GM12878 (cell line): ENCODE results near the gene GUCY2D. TPM values are rescaled to one million over a fixed set of nuclear protein-coding genes. Genes with fewer than 3 reads are reported as not detected.

Experiments used
- ATAC-seq: fragments of 200-7000 bp; cut with Tn5 transposase; 3 replicates; pipeline ENCODE4 v1.9.1; 2020; ENCODE audit warnings: mild to moderate bottlenecking, moderate library complexity
- BruUV-seq: library from RNA; stranded (reverse); fragments of 400-500 nt; replicated peaks from 2 replicates; lab custom pipeline; 2021; lab: Mats Ljungman, UMichigan
- CTCF ChIA-PET: fragments of 300-600 bp; sonication (Branson Sonifier 250); formaldehyde crosslinking; extraction: SDS; loops from one replicate; lab custom pipeline; 2021; ENCODE audit warnings: inconsistent platforms; lab: Yijun Ruan, JAX
- POLR2A ChIA-PET: fragments of 350-600 bp; formaldehyde crosslinking; extraction: SDS; loops from one replicate; lab custom pipeline; 2021; ENCODE audit warnings: inconsistent platforms; lab: Charles Lee
- RAD21 ChIA-PET: fragments of 300-600 bp; sonication (Branson Sonifier 250); formaldehyde crosslinking; loops from one replicate; lab custom pipeline; 2023; ENCODE audit warnings: antibody characterized with exemption; ENCODE audit not compliant: unreplicated experiment; lab: Charles Lee
- SMC1A ChIA-PET: fragments of 300-600 bp; sonication (Branson Sonifier 250); formaldehyde crosslinking; loops from one replicate; lab custom pipeline; 2023; ENCODE audit not compliant: unreplicated experiment, uncharacterized antibody; lab: Charles Lee
- DNase-seq: peaks from one replicate; pipeline ENCODE4 v3.0.0-alpha.2; 2011; ENCODE audit warnings: low read depth, low spot score
- FAIRE-seq: peaks from 3 replicates; lab custom pipeline; 2011; peaks lifted over from hg19 to GRCh38; lab: Jason Lieb, UNC
- H2AFZ ChIP-seq: 2 replicates; pipeline ENCODE4 v1.6.0; 2011; ENCODE audit warnings: low read depth, low read length, control low read depth; ENCODE audit not compliant: control insufficient read depth
- H3K27ac ChIP-seq: 2 replicates; pipeline ENCODE4 v1.5.1; 2011; ENCODE audit warnings: control low read depth; ENCODE audit not compliant: control insufficient read depth, insufficient read depth
- H3K27me3 ChIP-seq, 2 experiments: replicated peaks in 1 of 2; 2 replicates each; pipeline versions ENCODE4 v1.6.0 to v1.6.1; 2011; ENCODE audit warnings: low read length in 1 of 2; ENCODE audit not compliant: control insufficient read depth in 2 of 2, insufficient read depth in 2 of 2
- H3K36me3 ChIP-seq, 2 experiments: 2 replicates each; pipeline ENCODE4 v1.5.1; 2011; ENCODE audit warnings: low read length in 1 of 2; ENCODE audit not compliant: control insufficient read depth in 2 of 2, insufficient read depth in 2 of 2
- H3K4me1 ChIP-seq: 2 replicates; pipeline ENCODE4 v1.6.1; 2011; ENCODE audit warnings: mild to moderate bottlenecking, low read length, moderate library complexity, mixed read lengths; ENCODE audit not compliant: control insufficient read depth, insufficient read depth
- H3K4me2 ChIP-seq: 2 replicates; pipeline ENCODE4 v1.6.0; 2011; ENCODE audit warnings: control low read depth; ENCODE audit not compliant: control insufficient read depth, insufficient read depth
- H3K4me3 ChIP-seq: fragments of 200-600 bp; sonication (generic); 2 replicates; pipeline ENCODE4 v1.5.1; 2016
- H3K79me2 ChIP-seq: 2 replicates; pipeline ENCODE4 v1.6.0; 2011; ENCODE audit warnings: low read length; ENCODE audit not compliant: control insufficient read depth, insufficient read depth
- H3K9ac ChIP-seq: 2 replicates; pipeline ENCODE4 v1.8.0; 2011; ENCODE audit warnings: low read length, control low read depth, mixed read lengths; ENCODE audit not compliant: control insufficient read depth, insufficient read depth
- H3K9me3 ChIP-seq: replicated peaks from 3 replicates; pipeline ENCODE4 v1.5.1; 2011; ENCODE audit warnings: mild to moderate bottlenecking, low read length; ENCODE audit not compliant: control insufficient read depth, insufficient read depth
- H4K20me1 ChIP-seq: 2 replicates; pipeline ENCODE4 v1.6.0; 2011; ENCODE audit not compliant: control insufficient read depth, insufficient read depth
- ATF7 ChIP-seq: fragments of 450-650 bp; IDR thresholded peaks from 2 replicates; pipeline ENCODE4 v1.6.1; 2016; ENCODE audit warnings: low read depth, mild to moderate bottlenecking
- CEBPB ChIP-seq, 2 experiments: fragments of 150-350 bp in 1 of 2; IDR thresholded peaks; 2 replicates each; pipeline ENCODE4 v1.6.1; 2012 to 2014; ENCODE audit warnings: low read depth in 2 of 2, low read length in 2 of 2, borderline replicate concordance in 1 of 2, inconsistent platforms in 1 of 2
- CHD2 ChIP-seq: IDR thresholded peaks from 2 replicates; pipeline ENCODE4 v1.6.1; 2011; ENCODE audit warnings: low read depth, low read length, improper control_type of control experiment, borderline replicate concordance
- CHD4 ChIP-seq: fragments of 200-600 bp; sonication (generic); IDR thresholded peaks from 2 replicates; pipeline ENCODE4 v1.6.1; 2016; ENCODE audit warnings: mild to moderate bottlenecking
- CREB1 ChIP-seq: IDR thresholded peaks from 2 replicates; pipeline ENCODE4 v1.6.1; 2012; ENCODE audit warnings: low read depth, mild to moderate bottlenecking, inconsistent platforms
- DPF2 ChIP-seq: fragments of 450-650 bp; IDR thresholded peaks from 2 replicates; pipeline ENCODE4 v1.6.1; 2017; ENCODE audit warnings: mild to moderate bottlenecking
- EZH2 ChIP-seq: IDR thresholded peaks from 2 replicates; pipeline ENCODE4 v1.6.1; 2012; ENCODE audit warnings: low read depth, mild to moderate bottlenecking, control low read depth, inconsistent platforms, low read length, borderline replicate concordance; ENCODE audit not compliant: control insufficient read depth
- IKZF1 ChIP-seq: fragments of 450-650 bp; conservative IDR thresholded peaks from 2 replicates; pipeline ENCODE4 v1.6.1; 2017; ENCODE audit warnings: antibody characterized with exemption, mild to moderate bottlenecking
- IKZF2 ChIP-seq, 2 experiments: fragments of 450-650 bp; IDR thresholded peaks; 2 replicates each; pipeline ENCODE4 v1.6.1; 2017; ENCODE audit warnings: mild to moderate bottlenecking in 2 of 2, moderate library complexity in 2 of 2
- KLF5 ChIP-seq: fragments of 450-650 bp; IDR thresholded peaks from 2 replicates; pipeline ENCODE4 v1.6.1; 2014; ENCODE audit warnings: mild to moderate bottlenecking; ENCODE audit not compliant: partially characterized antibody
- MYC ChIP-seq: IDR thresholded peaks from 2 replicates; pipeline ENCODE4 v1.6.1; 2011; ENCODE audit warnings: mild to moderate bottlenecking, low read length, moderate library complexity, inconsistent platforms; ENCODE audit not compliant: insufficient read depth, insufficient replicate concordance, insufficient read length, severe bottlenecking
- NR2F1 ChIP-seq: fragments of 450-650 bp; conservative IDR thresholded peaks from 2 replicates; pipeline ENCODE4 v1.6.1; 2017; ENCODE audit warnings: mild to moderate bottlenecking
- PAX5 ChIP-seq: IDR thresholded peaks from 2 replicates; pipeline ENCODE4 v1.6.1; 2011; ENCODE audit warnings: low read depth, low read length, borderline replicate concordance
- RB1 ChIP-seq: fragments of 450-650 bp; formaldehyde crosslinking; IDR thresholded peaks from 2 replicates; pipeline ENCODE4 v1.6.1; 2017; ENCODE audit warnings: mild to moderate bottlenecking, borderline replicate concordance
- RCOR1 ChIP-seq: conservative IDR thresholded peaks from 2 replicates; pipeline ENCODE4 v1.6.1; 2012; ENCODE audit warnings: low read depth, low read length, improper control_type of control experiment
- SMARCA5 ChIP-seq: fragments of 450-650 bp; IDR thresholded peaks from 2 replicates; pipeline ENCODE4 v1.6.1; 2017; ENCODE audit warnings: mild to moderate bottlenecking
- SUPT20H ChIP-seq: IDR thresholded peaks from 2 replicates; pipeline ENCODE4 v1.6.1; 2011; ENCODE audit warnings: low read depth, mild to moderate bottlenecking, low read length, moderate library complexity, borderline replicate concordance; ENCODE audit not compliant: control insufficient read depth
- YBX1 ChIP-seq: fragments of 450-650 bp; IDR thresholded peaks from 2 replicates; pipeline ENCODE4 v1.6.1; 2016; ENCODE audit warnings: antibody characterized with exemption
- ZNF384 ChIP-seq: IDR thresholded peaks from 2 replicates; pipeline ENCODE4 v1.6.1; 2012; ENCODE audit warnings: low read depth, mild to moderate bottlenecking, low read length, improper control_type of control experiment, borderline replicate concordance
- whole genome bisulfite sequencing: methylation state at CpG from one replicate; pipeline ENCODE4 v1.1.6; 2016; ENCODE audit warnings: low lambda C conversion rate; ENCODE audit not compliant: insufficient replicate concordance, insufficient coverage; ENCODE audit errors: missing lambda C conversion rate; 5-methylcytosine and 5-hydroxymethylcytosine counted together
- in situ Hi-C: fragments of 300-500 bp; cut with MboI; formaldehyde crosslinking; loops from 9 replicates; pipeline ENCODE4 v1.14.3; 2018; ENCODE audit warnings: mixed read lengths
- intact Hi-C: fragments of 100-400 bp; cut with micrococcal nuclease; formaldehyde crosslinking; loops from one replicate; pipeline ENCODE4 v1.14.2; 2022; ENCODE audit not compliant: unreplicated experiment
- polyA plus RNA-seq, 11 experiments: library from polyadenylated mRNA; depleted of rRNA in 4 of 11; unstranded in 6 of 11; stranded (reverse) in 5 of 11; fragments of >200 nt; fragmentation: Nextera tagmentation in 4 of 11; fragmentation: Illumina TruSeq in 1 of 11; extraction: Ambion mirVana in 4 of 11; extraction: Trizol in 1 of 11; gene quantifications; 1 replicate in 1 of 11; 2 replicates in 10 of 11; pipeline versions ENCODE4 v1.2.1 to v1.2.3, GENCODE V29; 2011 to 2016; ENCODE audit warnings: inconsistent platforms in 2 of 11, missing spikeins in 2 of 11, low read depth in 1 of 11
- total RNA-seq, 4 experiments: library from RNA; depleted of rRNA in 3 of 4; stranded (reverse); fragments of >200 nt in 3 of 4; fragmentation: Illumina TruSeq in 1 of 4; extraction: Trizol in 1 of 4; gene quantifications; 2 replicates each; pipeline versions ENCODE4 v1.2.1 to v1.2.3, GENCODE V29; 2013 to 2021

Gene GUCY2D
- total and polyA plus RNA-seq, 10 of the 15 experiments (the other 5 are each of a cell fraction or from before 2014, with no cell fraction given): not detected

DNA sequence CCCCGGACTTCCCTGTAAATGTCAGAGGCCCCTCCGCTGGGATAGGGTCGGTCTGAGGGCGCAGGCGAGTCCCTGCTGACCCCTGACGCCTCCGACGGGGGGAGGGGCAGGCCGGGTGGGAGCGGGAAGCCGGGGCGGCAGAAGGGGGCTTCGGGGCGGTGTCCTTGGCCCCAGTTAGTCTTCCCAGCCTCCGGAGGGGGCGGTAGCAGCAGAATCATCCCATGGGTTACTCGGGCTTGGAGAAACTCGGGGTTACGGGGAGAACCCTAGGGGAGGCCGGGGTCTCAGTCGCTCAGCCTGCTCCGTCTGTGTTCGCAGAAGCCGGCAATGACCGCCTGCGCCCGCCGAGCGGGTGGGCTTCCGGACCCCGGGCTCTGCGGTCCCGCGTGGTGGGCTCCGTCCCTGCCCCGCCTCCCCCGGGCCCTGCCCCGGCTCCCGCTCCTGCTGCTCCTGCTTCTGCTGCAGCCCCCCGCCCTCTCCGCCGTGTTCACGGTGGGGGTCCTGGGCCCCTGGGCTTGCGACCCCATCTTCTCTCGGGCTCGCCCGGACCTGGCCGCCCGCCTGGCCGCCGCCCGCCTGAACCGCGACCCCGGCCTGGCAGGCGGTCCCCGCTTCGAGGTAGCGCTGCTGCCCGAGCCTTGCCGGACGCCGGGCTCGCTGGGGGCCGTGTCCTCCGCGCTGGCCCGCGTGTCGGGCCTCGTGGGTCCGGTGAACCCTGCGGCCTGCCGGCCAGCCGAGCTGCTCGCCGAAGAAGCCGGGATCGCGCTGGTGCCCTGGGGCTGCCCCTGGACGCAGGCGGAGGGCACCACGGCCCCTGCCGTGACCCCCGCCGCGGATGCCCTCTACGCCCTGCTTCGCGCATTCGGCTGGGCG is 542 bp downstream of the GUCY2D start:
- Histone ChIP-seq H3K4me2 (peak overlapping the region; percentile 88; the same call in 1 of the 2 replicates), H3K9me3 (no peaks in the 10 kb centered on the region), H3K27ac (no peak overlapping the region), H3K79me2 (no peaks in the 10 kb centered on the region), H3K4me3 (no peak overlapping the region), H3K4me1 (peaks cover 6% of the 10 kb centered on the region), H3K9ac (no peak overlapping the region), H3K36me3 (no peaks in the 10 kb centered on the region), H2AFZ (no peak overlapping the region), H3K27me3 (peaks cover 3 to 5% of the 10 kb centered on the region in 2 experiments), H4K20me1 (no peaks in the 10 kb centered on the region)
- in situ Hi-C loops: no loop called here
- ChIA-PET CTCF (interaction anchor here (0.9 to 1.9 kb wide), 6 partner anchors 10 to 170 kb away, joined by 3 to 15 read pairs (median 5); no protein-coding TSS in a partner anchor), SMC1A (interaction anchor here (1.2 to 2.1 kb wide), 3 partner anchors 15 to 58 kb away, joined by 3 to 8 read pairs (median 6); no protein-coding TSS in a partner anchor), RAD21 (interaction anchor here (1.2 kb wide), 1 partner anchor 39 kb away, joined by 4 read pairs; no protein-coding TSS in a partner anchor), POLR2A (interaction anchor here (1.5 kb wide), 1 partner anchor 10 kb away, joined by 4 read pairs; no protein-coding TSS in a partner anchor)
- intact Hi-C loops: no loop called here
- ATAC-seq (no peak), FAIRE-seq (no peak), DNase-seq (no peak)
- no peak for TF ChIP-seq CEBPB (IDR thresholded peaks at IDR 0.05; ENCODE audit: borderline replicate concordance in 1 of 2, low read depth in 2 of 2, low read length in 2 of 2)
- TF ChIP-seq SMARCA5: no peak
- no peak for TF ChIP-seq YBX1
- no peak for TF ChIP-seq DPF2
- no peak for TF ChIP-seq CHD4
- no peak for TF ChIP-seq CHD2
- no peak for TF ChIP-seq CREB1
- no peak for TF ChIP-seq EZH2
- TF ChIP-seq NR2F1: no peak
- no peak for TF ChIP-seq RB1
- TF ChIP-seq IKZF1: no peak
- TF ChIP-seq KLF5: no peak
- no peak for TF ChIP-seq IKZF2 (IDR thresholded peaks at IDR 0.05)
- TF ChIP-seq RCOR1: no peak
- TF ChIP-seq MYC: no peak
- TF ChIP-seq ATF7: no peak
- TF ChIP-seq PAX5: no peak
- no peak for TF ChIP-seq ZNF384
- TF ChIP-seq SUPT20H: no peak
- BruUV-seq: no TSS peak
- WGBS: 53% methylated on average over 72 of the region's 92 CpGs
